Bone marrow (tissue), 2 donors: ENCODE measurements around the gene UCK1.

ENCODE experiments used
- DNase-seq, 2 donors: peaks; one replicate each; lab custom pipeline; 2025; lab: John Stamatoyannopoulos, UW

Gene UCK1

GRCh38 chr9:131530920-131531832 lies at the start of gene UCK1:
Gene UCK1, minus strand, starts transcription at chr9:131531263. Its CDS starts 89 bp downstream, at chr9:131531174.
- peak; percentile 34 to 65 for DNase-seq

DNA sequence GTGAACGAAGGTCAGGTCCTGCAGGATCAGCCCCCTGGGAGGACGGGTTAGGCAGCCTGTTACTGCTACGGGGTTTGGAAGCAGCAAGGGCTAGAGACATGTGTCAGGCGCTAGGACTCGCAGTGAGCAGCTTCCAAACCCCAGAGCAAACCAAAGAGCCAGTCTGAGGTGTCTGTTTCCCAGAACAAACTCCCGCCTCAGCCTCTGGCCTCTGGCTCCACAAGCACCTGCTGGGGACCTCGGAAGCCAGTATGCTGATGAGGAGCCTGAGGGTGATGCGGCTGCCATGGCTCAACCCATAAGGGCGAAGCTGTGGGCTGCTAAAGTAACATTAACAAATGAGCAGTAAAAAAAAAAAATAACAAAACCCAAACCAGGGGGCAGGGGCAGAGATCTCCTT lies 49.3 kb upstream of the UCK1 start:
- DNase-seq, result no peak

GRCh38 chr9:131579789-131580211 lies 48.7 kb upstream of the UCK1 start:
- DNase-seq, result no peak

DNA sequence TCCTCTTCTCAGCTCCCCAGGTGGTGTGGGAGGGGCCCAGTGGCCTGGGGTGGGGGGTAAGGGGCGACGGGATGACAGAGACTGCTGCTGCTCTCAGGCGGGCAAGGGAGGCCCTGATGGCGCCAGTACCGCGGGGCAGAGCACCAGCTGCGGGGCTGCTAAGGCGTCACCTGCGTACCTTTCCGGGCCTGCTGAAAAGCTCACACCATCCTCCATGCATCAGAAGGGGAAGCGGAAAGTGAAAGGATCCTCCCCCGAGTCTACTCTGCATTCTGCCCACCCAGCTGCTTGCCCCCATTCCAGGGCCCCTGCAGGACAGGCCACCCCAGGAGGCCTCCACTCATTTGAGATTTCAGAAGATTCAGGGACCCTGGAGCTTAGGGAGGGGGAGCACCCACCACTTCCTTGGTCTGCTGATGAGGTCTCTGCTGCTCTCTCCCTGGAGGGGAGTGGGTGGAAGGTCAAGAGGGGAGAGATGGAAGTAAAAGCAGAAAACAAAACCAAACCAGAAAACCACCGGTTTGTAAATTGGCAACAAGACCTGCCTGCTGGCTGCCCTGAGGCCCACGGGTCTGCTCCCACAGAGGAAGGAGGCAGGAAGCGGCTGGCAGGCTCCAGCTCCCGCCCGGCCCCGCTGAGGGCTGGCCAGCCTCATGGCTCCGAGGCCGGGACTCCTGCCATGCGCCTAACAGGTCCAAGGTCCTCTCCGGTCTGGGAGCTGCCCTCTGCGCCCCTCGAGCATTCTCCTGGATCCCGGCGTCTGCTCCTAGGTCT lies 47.9 kb upstream of the UCK1 start:
- DNase-seq, result peak in 1 of 2 donors; percentile 47

DNA sequence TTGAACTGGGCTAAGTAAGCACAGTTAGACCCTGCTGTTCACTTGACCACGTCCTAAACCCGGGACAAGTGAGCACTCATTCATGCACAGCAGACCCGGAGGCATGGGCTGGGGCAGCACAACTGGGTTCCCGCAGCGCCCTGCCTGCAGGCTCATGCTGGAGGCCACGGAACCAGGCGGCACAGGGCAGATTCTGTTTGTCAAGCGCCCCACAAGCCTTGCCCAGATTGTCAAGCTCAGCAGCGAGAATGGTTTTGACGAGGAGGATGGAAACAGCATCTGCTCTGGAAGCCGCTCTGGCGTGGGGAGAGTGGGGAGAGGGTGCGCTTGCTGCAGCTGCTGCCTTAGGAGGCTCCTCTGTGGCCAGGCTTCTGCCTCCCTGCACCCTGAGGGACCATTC lies 47.0 kb upstream of the UCK1 start:
- DNase-seq, result no peak

- no peak for DNase-seq
Measured at GRCh38 chr9:131577005-131578000, 46.2 kb upstream of the UCK1 start.

DNA sequence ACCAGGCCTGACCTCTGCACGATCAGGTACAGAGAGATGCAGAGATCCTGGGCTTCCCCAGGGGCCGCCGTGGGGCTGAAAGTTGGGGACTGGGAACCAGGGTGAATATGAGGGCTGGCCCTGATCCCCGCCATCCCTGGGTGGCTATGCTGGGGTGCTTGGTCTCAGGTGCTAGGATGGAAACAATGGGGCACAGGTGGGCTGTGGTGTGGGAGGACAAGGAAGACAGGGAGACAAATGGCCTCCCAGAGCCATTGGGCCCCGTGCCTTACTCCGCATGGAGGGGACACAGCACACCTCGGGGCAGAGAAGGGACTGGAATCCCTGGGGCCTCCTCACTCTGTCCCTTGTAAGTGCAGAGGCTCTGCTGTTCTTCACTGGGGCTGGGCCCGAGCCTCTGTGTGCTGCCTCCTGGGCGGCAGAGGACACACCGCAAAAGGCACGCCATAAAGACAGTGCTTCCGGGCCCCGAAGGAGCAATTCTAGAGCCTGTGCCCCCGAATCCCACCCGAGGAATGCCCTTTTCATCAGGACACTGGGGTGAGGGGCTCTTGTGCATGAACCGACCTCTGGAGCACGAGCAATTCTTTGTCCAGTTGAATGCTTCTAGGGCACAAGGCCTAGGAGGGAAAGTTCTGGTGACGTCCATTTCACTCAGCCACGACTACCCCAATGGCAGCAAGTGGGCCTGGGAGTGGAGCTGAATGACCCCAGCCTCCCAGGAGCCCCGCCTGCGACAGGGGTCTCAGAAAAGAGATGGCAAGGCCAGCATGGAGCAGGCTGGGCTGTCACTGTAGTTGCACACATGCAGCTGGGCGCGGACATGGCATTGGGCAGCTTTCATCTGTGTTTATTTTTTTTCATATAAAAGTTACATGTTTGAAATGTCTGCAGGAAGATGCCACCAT lies 45.1 kb upstream of the UCK1 start:
- DNase-seq, result no peak

DNA sequence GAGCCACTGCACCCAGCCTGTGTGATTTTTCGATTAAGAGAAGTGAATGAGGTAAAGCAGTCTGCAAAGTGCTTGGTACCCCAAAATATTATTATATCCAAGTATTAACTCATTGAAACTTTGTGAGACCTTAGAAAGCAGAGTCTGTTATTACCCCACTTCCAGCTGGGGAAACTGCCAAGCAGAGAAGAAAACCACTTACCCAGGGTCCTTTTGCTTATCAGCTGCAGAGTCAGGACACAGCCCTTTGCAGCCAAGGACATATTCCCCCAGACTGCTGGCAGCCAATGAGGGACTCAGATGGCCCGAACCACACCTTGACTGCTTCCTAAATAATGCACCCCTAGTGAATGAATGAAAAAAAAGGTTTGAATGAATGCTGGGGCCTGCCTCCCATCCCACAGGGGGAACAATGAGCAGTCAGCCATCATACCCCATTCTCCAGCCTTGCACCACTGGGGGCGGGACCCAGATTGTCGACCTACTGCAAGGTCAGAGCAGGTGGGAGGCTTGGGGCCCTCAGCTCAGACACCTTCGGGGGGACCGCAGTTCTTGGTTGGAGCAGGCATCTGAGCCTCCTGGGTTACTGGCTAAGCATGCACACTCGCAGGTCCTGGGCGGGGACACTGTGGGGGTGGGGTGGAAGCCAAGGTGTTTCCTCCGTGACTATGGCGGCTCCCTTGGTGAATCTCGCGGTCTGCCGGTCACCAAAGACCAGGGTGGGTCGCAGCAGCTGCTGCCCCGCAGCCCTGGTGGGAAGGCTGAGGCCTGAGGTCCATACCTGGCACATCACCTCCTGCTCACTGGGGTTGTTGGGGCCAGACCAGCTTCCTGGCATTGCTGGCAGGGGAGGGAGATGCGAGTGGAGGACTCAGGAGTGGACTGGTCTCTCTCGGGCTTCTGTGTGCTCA lies 43.9 kb upstream of the UCK1 start:
- no peak for DNase-seq

DNA sequence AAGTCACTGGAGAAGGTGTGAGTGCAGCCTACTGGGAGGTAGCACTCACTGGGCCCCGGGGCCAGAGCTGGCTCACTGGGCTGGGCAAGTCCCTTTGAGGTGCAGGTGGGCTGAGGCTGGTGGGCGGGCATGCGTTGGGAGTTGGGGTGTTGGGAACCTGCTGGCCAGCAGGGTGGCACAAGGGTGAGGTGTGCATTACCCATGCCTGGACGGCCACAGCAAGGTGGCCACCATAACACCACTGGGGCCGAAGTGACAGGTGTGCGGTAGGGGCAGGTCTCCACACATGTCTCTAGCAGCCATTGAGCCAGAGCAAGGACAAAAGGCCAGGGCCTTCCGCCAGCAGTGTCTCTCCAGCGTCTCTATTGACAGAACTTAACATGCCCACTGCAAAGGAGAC lies 36.8 kb upstream of the UCK1 start:
- no peak for DNase-seq

GRCh38 chr9:131566158-131566557 lies 35.1 kb upstream of the UCK1 start:
- no peak for DNase-seq

DNA sequence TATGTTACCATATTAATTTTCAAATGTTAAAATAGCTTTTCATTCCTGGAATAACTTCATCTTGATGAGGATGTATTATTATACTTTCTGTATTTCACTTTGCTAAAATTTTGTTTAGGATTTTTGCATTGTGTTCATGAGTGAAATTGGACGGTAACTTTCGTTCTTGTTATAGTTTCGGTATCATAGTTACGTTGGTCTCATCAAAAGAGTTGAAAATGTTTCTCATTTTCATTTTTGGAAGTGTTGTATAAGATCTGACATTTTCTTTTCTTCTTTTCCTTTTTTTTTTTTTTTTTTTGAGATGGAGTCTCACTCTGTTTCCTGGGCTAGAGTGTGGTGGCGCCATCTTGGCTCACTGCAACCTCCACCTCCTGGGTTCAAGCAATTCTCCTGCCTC lies 34.3 kb upstream of the UCK1 start:
- no peak for DNase-seq

- DNase-seq, result no peak
Measured at GRCh38 chr9:131562032-131562959, 31.2 kb upstream of the UCK1 start.

GRCh38 chr9:131559421-131560000 lies 28.4 kb upstream of the UCK1 start:
- no peak for DNase-seq

DNA sequence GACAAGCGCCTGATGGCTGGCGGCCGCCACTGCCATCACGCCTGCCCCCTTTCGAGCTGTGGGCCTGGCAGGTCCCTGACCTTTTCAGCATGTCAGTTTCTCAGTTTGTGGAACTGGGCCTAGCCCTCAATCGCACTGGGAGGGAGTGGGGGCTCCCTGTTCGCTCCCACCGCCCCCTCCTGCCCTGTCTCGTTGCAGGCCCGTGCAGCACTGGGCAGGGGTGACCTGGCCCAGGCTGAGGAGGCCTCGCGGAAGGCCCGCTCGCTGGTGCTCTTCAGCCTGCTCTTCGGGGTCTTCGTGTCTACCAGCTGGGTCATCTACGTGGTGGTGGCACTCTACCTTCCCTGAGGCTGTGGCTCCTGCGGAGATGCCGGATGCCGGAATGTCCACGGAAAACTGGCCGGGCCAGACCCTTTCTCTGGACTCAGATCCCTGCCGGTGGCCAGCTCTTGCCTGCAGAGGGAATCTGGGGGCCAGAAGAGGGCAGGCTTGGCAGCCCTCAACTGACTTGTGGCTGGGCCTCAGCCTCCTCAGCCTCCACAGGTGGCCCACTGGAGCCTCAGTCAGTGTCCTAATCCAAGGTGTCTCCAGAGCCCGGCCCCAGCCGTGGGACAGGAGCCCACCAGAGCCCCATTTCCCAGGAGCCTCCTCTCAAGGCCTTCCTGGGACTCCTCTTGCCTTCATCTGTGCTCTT lies 26.9 kb upstream of the UCK1 start:
- DNase-seq, result no peak

GRCh38 chr9:131555841-131556673 lies 25.0 kb upstream of the UCK1 start:
- DNase-seq, result no peak

GRCh38 chr9:131554843-131555351 lies 23.8 kb upstream of the UCK1 start:
- DNase-seq, result no peak
